GM19351 (cell line): ENCODE results near the gene DAPK3.
"Not testable (repeated sequence)": the region's sequence is repeated elsewhere in the genome, so short reads cannot be mapped to it uniquely, and the experiment has no call there.

ENCODE experiments used
- ATAC-seq: cut with Tn5 transposase; IDR thresholded peaks from one replicate; pipeline ENCODE4 v1.9.1; 2021; ENCODE audit warnings: mild to moderate bottlenecking, moderate library complexity; ENCODE audit not compliant: unreplicated experiment

DAPK3 gene

DNA sequence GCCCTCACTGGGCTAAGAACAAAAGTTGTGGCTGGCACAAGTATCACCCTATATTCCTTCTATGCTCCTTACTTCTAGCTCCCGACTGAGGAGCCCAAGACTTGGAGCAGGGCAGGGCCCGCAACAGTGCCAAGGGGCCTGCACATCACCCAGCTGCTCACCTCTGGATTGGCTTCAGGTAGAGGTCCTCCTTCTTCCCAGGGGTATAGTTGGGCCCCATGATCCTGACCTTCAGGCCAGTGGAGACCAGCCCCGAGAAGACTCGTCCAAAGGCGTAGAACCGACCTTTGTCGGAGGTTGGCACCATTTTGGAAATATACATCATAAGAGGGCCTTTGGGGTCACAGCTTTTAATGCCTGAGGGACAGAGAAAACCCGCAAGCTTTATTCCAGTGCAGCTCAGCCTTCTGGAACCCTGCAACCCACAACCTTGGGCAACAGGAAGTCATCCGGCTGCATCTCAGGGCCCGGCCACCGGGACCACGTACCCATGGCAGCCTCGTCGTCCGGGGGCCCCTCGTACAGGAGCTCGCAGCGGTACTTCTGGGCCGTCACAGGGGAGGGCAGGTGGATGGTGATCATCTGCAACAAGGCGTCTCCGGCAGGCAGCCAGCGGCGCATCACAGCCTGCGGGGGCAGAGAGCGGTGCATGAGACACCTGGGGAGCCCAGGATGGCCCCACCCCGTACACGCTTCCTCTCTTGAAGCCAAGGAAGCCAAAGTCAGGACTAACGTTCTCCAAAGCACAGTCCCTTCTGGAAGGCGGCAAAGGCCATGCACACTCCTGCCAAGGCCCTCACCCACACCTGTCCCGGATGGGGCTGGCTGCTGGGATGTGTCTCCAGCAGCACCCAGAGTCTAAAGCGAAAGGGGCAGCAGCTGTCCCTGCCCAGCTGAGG lies 9.7 kb upstream of the DAPK3 start:
- ATAC-seq = no peak

DNA sequence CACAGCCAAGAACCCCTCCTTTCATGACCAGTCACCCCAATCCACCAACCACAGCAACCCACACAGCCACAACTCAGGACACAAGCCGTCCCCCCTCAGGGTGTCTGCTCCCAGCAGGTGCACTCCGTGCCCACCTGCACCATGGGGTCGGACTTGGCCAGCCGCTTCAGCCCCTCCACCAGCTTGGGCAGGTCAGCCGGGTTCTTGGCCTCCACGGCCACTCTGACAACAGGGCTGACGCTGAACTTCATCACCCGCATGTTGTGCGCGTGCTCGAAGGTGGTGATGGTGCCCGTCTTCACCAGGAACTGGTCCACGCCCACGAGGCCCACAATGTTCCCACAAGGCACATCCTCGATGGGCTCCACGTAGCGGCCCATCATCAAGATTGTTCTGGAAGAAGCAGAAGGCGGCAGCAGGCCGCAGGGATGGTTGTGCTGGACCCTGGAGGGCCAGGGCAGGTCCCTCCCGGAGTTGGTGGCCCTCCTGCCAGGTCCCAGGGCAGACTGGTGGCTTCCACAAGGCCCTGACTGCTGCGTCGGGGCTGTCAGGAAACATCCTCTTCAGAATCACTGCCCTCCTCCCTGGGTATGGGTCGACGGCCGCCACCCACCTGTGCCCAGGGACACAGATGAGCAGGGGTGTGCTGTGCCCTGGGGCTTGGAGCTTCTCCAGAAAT lies 8.9 kb upstream of the DAPK3 start:
- no peak for ATAC-seq

DNA sequence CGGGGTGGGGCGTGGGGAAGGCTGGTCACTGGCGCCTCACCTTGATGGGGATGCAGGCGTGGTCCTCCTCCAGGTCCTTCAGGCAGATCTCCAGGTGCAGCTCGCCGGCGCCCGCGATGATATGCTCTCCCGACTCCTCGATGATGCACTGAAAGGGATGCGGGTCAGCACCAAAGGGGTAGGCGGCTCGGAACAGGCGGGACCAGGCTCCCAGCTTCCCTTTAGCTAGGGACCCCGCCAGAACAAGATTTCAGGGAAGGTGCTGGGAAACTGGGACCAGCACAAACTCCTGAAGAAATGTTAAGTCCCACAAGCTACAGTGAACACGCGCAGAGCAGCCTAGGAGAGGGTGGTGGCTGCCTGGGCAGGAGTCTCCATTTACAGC lies 8.4 kb upstream of the DAPK3 start:
- no peak for ATAC-seq

DNA sequence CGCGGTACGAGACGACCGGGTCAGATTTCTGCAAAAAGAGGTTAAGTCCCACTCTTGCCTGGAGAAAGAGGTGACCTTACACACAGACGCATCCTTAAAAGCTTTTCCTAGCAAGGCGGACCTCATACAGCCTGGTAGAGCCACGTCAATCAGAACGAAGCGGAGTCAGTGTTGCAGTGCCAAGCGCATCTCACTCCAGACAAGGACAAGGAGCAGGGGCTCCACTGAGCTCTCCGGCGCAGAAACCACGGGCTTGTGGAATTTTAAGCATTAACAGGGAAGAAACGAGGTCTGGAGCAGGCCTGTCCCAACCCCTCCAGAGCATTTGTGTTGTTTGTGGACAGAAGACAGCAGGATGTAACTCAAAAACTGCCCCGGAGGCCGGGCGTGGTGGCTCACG lies 7.2 kb upstream of the DAPK3 start:
- no peak for ATAC-seq

DNA sequence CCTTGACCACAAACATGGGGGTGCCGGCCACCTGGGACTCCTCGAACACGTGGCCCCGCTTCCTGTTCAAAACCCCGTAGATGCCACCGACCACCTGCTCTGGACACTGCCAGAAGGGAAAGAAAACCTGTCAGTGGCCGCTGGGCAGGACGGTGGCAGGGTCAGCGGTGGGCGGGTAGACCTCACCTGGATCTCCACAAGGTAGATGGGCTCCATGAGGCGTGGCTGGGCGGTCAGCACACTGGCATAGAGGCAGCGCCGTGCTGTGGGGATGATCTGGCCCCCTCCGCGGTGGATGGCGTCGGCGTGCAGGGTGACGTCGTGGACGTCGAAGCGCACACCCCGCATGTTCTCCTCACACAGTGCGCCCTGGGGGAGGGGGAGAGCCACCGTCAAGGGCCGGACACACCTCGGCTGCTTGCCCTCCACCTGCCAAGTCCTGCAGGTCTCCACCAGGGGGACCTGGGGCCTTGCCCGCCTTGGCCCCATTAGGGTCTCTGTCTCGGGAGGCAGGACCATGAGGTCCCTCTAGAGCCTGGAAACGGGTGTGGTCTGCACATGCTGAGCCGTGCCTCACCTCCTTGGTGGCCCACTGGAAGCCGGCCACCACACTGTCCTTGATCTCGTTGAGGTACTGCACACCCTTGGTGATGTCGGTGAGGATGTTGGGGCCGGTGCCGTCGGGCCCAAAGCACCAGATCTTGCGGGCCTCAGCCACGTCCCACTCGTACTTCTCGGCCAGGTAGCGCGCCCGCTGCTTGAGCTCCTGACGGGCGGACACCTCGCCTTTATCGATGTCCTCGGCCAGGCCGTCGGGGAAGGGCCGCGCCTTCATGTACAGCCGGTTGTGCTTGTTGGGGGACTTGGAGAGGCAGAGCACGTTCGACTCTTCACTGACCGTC lies 6.6 kb upstream of the DAPK3 start:
- no peak for ATAC-seq

DNA sequence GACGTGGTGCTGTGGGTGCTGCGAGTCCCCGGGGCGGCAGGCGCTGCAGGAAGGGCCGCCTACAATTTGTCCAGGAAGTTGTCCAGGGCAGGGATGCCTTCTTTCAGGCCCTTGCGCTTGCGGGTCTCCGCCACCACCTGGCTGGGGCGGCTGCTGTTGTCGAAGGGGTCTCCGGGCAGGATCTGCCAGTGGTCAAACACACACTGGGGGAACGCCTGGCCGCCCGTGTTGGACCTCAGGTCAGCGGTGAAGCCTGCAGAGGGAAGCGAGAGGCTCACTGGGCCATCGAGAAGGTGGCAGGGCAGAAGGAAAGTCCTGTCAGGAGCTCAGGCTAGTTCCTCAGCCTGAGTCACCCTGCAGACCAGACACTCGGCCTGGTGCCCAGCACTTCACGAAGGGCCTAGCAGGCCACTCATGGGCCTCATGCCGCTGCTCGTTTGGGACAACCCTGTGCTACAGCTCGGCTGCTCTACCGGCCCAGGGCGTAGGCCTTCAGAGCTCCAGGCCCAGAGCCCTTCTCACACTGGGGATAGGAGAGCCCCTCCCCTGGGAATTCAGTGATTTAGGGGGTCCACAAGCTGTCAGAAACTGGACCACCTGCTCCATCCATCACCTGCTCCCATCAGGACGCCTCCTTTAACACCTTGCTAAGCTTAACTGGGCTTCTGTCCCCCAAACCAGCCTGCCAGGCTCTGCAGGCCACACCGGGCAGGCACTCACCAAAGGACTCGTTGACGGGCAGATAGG lies 5.8 kb upstream of the DAPK3 start:
- ATAC-seq = no peak

DNA sequence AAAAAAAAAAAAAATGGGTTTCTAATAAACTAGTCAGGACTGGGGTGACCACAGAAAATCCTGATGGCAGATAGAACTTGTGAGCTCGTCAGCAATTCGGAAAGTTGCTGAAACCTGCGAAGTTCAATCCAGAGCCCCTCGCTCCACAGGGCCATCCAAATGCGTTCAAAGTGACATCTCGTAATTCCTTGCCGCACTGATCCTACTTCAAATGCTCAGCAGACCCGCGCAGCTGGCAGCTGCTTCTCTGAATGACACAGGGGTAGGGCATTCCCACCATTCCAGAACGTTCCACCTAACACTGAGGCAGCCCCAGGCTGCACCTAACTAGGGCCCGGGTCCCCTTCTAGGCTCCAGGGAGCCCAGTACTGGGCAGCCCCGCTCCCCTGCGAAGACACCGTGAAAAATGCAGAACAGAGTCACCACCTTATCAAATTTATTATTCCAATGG lies 4.8 kb upstream of the DAPK3 start:
- no peak for ATAC-seq

DNA sequence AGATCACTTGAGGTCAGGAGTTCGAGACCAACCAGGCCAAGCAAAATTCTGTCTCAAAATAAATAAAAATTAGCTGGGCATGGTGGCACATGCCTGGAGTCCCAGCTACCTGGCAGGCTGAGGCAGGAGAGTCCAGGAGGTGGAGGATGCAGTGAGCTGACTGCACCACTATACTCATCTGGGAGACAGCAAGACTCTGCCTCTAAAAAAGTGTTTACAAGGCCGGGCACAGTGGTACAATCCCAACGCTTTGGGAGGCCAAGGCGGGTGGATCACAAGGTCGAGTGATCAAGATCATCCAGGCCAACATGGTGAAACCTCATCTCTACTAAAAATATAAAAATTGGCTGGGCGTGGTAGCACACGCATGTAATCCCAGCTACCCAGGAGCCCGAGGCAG lies 4.2 kb upstream of the DAPK3 start:
- no peak for ATAC-seq

DNA sequence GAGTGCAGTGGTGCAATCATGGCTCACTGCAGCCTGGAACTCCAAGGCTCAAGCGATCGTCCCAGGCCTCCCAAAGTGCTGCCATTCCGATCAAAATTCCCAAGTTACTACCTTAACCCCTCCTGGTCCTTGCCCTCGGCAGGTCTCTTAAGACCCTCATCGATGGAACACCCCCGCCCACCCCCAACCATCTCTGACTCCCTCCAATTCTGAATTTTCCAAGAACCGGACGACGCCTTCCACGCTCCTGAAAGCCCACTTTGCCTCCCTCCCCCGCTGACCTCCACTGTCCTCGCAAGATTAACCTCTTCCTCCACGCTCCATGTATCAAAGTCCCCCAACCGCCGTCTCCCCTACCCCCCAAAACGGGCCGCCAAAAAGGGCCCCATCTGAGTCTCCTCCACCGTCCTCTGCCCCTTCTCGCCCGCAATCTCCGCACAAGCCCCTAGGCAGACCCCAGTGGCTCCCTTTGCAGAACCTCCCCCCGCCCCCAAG lies 539 bp downstream of the DAPK3 start:
- ATAC-seq = no peak

DNA sequence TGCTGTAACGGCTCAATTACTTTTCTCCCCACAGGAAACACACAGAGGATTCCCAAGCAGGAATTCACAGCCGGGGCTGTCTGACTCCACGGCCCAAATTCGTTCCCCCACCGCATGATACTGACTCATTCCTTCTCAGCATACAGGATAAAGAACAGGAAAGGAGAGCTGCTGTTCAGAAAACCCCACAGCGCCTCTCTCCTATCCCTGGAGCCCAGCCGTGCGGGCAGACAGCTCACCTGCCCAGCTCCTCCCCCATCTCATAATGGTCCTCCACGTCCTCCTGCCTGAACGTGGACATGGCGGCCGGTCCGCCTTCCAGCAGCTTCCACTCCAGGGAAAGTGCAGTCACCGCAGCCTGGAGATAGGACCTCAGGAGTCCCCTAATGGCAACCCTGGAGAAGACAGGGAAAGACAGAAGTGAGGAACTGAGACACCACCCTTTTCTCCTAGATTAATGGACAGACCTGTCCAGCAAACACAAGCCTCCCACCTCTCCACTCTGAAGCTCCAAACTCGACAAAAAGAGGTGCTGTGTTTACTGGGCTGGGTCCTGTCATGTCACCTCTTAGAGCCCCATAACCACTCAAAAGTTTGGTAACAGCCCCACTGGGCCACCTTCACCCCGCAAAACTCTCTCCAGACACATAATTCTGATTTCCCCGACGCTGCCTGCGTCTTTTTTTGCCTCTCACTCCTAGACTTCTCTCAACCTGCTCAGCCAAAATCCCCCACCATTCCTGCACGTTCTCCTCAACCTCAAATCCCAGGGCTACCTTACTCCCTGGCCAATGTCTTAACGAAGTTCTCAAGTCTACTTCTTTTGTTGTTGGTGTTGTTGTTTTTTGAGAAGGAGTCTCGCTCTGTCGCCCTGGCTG lies 1.2 kb downstream of the DAPK3 start:
- ATAC-seq = no peak

DNA sequence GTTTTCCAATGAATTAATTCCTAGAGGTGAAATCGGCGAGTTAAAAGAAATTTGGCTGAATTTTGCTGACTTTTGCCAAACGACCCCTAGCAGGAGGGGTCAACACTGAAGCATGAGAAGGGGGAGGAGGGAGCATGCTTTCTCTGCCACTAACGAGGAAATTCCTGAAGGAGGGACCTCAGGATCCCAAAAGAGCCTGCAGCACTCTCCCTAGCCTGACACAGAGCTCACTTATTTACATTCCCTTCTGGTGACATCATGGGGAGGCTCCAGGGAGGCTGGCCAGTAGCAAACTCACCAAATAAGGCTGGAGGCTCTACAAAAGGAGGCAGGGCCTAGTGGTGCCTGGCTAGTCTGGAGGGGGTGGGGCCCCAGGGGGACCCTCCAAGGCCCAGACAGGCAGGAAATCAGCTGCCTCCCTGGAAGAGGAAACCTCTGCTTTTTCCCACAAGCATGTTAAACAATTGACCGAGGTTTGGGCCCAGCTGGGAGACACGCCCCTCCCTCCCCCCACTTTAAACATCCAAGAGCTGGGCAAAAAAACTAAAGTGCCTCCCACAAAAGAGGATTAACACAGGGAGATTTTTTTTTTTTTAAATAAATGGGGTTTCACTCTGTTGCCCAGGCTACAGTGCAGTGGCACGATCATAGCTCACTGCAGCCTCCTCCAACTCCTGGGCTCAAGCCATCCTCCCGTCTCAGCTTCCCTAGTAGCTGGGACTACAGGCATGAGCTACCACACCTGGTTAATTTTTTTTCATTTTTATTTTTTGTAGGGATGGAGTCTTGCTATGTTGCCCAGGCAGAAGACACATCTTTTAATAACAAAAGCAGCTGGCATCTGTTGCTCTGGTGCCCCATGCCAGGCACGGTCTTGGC lies 2.1 kb downstream of the DAPK3 start:
- ATAC-seq = no peak

DNA sequence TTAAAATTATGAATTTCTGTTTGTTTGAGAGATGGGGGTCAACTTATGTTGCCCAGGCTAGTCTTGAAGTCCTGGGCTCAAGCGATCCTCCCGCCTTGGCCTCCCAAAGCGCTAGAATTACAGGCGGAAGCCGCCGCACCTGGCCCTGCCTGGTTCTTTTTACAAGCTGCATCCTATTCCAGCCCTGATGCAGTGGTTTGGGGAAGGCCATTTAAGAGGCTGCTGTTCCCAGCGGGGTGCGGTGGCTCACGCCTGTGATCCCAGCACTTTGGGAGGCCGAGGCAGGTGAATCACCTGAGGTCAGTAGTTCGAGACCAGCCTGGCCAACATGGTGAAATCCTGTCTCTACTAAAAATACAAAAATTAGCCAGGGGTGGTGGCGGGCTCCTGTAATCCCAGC lies 2.9 kb downstream of the DAPK3 start:
- ATAC-seq = not testable (repeated sequence)

DNA sequence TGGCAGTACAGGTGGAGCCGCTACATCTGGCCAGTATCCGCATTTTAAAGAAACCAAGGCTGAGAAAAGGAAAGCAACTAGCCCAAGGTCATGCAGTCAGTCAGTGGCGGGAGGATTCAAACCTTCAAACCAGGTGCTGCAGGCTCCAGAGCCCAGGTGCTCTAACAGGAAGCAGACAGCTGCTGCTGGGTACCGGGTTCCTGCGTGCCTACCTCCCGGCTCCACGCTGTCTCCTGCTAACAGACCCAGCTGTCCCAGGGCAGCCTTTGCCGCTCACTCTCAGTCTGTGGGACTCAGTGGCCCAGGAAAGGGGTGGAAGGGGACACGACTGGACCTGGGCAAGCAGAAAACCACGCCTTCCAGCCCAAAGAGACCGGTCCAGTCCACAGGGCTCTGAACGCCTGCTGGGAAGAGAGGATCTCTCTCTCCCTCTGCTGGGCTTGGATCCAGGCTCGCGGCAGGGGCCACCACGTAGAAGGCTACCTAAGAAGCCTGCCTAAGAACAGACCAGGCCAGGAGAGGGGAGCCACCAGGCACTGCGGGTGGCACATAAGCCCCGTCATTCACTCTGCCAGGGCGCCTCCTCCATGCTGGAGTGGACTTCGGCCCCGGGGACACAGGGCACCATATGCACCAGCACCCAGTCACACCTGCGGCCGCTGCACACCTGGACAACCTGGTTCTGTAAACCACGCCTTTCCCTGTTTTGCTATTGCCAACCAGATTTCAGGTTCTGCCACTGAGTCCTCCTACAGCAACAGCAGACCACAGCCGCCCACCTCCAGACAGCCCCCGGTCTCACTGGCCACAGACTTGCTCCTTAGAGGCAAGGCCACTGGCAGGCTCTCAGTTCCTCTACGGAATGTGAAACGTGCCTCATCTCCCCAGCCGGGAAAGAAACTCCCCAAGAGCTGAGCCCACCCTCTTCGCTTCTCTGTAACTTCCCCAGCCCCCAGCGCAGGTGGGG lies 4.6 kb downstream of the DAPK3 start:
- ATAC-seq = no peak

DNA sequence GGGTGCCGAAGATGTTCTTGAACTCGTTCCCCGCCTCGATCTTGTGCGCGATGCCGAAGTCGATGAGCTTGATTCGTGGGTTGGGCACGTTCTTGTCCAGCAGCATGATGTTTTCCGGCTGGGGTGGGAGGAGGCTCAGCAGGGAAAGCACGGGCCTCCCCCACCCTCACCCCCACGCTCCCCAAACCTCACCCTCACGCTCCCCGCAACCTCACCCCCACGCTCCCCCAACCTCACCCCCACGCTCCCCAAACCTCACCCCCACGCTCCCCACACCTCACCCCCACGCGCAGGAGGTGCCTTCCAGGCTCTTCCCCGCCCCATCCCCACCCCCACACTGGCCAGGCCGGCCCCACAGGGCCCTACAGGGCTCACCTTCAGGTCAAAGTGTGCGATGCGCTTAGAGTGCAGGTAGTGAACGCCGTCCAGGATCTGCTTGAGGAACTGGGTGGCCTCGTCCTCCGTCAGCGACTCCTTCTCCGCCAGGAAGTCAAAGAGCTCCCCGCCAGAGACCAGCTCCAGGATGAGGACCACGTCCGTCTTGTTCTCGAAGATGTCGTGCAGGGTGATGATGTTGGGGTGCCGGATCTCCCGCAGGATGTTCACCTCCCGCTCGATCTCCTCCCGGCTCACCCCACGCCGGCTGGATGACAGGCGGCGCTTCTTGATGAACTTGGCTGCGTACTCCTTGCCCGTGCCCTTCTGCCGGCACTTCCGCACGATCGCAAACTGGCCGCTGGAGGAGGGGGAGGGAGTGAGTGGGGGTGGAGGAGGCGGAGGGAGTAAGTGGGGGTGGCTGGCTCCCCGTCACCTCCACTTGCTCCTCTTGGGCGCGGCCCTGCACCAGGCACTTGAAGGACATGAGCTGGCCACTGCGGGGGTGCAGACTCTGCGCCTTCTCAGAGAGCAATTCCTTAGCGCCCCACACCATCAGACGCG lies 6.4 kb downstream of the DAPK3 start:
- ATAC-seq = no peak

DNA sequence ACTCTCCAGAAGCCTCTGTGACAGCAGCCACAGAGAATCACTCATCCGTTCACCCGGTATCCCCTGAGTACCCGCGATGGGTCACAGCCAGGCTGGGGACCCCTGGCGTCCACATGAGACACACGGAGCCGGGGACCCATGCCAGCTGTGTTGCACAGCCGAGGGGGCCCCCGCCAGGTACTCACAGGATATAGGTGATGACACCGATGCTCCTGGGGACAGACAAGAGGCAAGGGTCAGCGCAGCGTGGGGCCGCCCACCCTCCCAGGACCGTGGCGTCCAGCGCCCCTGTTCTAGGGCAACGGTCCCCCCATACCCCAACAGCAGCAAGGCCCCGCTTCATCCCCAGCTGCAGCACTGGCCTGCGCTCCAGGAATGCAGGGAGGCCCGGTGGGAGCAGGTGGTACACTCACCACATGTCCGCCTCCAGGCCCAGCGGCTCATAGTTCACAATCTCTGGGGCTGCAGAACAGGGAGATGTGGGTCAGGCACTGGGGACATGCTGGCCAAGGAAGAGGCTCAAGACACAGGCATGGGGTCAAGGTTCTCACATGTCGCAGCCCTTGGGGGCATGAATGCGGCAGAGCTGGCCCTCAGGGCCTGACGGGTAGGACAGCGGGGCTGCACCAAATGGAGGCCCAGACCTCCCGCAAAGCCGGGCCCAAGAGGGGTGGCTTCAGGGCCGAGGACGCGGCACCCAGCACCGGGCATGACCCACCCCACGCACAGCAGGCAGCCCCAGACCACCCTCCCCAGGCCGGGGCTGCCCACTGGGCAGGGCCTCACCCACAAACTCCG lies 7.2 kb downstream of the DAPK3 start:
- ATAC-seq = no peak
